DMS53 (cell line): ENCODE data around the gene SGTB.
A peak's percentile ranks its signal among the peaks of the same experiment; 100 is the strongest.
"Not testable (repeated sequence)": the region's sequence is repeated elsewhere in the genome, so short reads cannot be mapped to it uniquely, and the experiment has no call there.

Experiments
- DNase-seq: peaks from one replicate; lab custom pipeline; 2025; lab: John Stamatoyannopoulos, UW

Gene SGTB

GRCh38 chr5:65668696-65669095, 53.2 kb downstream of the SGTB start:
- DNase-seq: no peak

GRCh38 chr5:65663804-65664521, 57.9 kb downstream of the SGTB start:
- peak; percentile 29 for DNase-seq

- no peak for DNase-seq
Measured at GRCh38 chr5:65654713-65655112, 67.2 kb downstream of the SGTB start.

DNA sequence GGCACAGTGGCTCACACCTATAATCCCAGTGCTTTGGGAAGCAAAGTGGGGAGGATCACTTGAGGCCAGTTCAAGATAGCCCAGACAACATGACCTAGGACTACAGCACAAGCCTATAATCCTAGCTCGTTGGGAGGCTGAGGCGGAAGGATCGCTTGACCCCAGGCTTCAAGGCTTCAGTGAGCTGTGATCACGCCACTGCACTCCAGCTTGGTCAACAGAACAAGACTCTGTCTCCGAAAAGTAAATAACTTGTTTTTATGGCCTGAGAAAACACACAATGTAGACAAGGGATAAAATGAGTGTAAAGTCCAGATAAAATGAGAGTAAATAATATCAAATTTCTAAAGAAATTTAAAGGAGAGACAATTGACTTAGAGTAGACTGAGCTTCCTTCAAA, 70.8 kb downstream of the SGTB start:
- peak; percentile 80 for DNase-seq

DNA sequence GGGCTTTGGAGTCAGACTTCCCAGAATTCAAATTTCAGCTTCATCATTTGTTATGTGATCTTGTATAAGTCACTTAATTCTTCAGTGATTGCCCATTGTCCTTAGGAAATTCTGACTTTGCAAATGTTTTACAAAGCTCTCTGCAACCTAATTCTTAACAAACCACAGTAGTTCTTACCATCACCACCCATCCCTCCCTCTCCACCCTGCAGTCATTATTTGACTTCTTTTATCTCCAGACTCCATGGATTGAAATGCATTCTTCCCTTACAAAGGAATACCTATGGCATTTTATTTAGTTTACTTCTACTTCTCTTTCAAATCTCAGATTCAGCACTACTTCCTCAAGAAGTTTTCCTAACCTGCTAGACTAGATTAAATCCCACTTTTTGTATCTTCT, 74.0 kb downstream of the SGTB start:
- no peak for DNase-seq

- DNase-seq: no peak
Measured at GRCh38 chr5:65646938-65647337, 75.0 kb downstream of the SGTB start.

DNA sequence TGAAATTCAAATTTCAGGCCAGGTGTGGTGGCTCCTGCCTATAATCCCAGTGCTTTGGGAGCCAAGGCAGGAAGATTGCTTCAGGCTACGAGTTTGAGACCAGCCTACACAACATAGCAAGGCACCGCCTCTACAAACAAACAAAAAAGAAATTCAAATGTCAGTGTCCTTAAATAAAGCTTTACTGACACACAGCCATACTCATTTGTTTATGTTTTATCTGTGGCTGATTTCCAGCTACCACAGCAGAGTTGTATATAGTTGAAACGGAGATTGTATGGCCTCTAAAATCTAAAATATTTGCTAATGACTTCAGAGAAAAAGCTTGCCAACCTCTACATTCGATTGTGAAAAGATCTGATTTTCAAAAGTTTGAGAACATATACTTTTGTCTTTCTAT, 81.7 kb downstream of the SGTB start:
- DNase-seq: no peak

- DNase-seq: peak; percentile 12
Measured at GRCh38 chr5:65630981-65631380, 90.9 kb downstream of the SGTB start.

DNA sequence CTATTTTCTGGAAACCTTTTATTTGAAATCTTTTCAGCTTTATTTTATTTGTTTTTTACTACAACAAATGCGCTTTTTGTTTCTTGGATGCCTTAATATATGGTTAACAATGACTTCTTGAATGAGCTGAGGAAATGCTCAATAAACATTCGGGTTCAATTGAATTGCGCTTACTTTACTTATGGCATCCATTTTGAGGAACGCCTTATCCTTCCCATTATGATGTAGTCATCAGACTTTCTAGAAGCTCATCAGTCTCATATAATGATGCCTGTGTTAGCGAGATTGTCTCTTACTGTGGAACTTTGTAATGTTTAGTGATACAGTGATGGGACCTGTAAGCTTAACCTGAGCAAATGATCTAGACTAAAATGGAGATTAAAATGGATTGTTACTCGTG, 96.2 kb downstream of the SGTB start:
- DNase-seq: peak; percentile 9

DNA sequence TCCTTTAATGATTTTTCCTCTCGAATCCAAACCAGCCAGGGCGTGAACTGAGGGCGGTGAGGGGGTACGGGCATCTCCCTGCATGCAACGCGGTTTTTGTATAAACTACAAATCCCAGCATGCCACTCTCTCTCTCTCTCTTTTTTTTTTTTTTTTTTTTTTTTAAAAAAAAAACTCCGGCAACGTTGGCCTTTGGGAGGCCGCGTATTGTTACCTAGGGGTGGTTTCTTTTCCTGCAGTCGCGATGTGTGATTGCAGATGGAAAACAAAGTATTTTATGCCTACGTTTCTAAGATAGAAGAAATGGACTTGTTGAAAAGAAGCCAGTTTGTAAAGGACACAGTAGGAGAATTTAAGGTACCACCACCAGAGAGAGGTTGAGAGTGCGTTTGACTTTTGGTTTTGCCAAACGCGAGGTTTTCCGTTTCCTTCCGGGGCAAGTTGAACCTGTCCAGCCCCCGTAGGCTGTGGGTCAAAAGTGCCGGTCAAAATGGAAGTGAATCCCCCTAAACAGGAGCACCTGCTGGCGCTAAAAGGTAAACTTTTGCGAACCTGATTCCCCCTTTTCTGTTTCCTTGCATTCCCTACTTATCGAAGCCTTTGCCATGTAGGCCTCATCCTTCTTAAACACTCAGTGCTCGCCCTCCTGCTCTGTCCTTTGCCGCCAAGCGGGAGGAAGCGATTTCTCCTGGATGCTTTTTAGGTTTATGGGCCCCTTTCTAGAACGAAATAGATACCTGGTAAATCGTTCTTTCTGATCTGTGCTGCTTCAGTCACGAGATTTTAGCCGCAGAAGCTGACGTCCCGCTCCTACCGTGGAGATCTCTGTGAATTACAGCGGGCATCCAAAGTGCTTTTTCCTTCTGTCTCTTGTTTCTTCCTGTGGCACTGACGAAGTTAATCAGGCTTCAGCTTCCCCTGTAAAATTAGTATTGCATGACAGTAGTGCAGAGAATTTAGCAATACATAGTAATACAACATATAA, 97.0 kb downstream of the SGTB start, which contains the start of the genes SHLD3 and TRAPPC13:
SHLD3 (plus strand) TSS at position 457 of the 985 bp plus-strand sequence. CDS start 4,561 bp downstream, outside the sequence.
TRAPPC13 (plus strand) TSS at position 457 of the 985 bp plus-strand sequence; CDS start at position 491, 34 bp downstream.
- DNase-seq: peak; percentile 96

DNA sequence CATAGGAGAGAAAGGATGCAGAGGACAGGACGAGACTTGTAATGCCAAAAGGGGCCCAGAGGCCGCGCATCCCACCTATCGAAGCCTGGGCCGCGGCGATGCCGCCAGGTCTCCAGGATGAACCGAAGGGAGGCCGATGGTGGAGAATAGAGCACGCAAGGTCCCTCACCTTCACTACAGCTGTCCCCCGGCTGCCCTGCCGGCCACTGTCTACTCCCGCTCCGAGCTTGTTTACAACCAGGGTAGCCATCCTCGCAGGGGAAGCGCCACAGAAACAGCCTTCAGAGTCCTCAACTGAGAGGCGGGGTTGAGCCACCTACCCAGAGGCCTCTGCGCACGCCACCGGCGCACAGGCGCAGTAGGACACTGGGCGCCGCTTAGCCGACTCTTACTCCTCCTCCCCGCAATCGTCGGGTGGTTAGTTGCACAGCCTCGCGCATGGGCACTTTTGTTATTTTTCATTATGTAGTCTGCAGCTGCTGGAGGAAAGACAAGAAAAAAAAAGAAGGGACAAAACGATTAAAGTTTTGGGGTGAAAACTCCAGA, 97.8 kb downstream of the SGTB start, which contains the start of gene TRIM23:
TRIM23 (minus strand) TSS at position 309 of the 546 bp plus-strand sequence; CDS start at position 250, 59 bp downstream.
- peak; percentile 97 for DNase-seq

- DNase-seq: peak; percentile 40
Measured at GRCh38 chr5:65623482-65623881, 98.4 kb downstream of the SGTB start.

DNA sequence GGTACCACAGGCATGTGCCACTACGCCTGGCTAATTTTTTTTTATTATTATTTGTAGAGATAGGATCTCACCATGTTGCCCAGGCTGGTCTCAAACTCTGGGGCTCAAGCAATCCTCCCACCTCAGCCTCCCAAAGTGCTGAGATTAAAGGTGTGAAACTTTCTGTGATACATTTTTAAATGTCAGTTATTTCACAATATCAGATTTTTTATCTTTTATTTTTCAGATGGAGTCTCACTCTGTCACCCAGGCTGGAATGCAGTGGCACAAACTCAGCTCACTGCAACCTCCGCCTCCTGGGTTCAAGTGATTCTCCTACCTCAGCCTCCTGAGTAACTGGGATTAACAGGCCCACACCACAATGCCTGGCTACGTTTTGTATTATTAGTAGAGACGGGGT, 99.9 kb downstream of the SGTB start:
- DNase-seq: not testable (repeated sequence)

DNA sequence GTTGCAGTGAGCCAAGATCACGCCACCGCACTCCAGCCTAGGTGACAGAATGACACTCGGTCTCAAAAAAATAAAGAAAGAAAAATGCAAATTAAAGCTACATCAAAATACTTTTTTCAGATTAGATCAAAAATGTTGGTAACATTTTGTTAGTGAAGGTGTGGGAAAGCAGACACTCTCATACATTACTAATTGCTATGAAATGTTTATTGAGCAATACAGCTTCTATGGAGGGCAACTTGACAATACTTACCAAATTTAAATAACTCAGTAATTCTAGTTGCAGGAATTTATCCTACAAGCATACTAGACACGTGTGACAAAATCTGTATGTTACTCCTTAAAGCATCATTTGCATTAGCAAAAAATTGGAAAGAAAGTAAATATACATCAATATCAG, 101.9 kb downstream of the SGTB start:
- DNase-seq: no peak
